Subcutaneous adipose tissue (tissue), 4 donors: ENCODE results near the gene NCOA1. TPM values are rescaled to one million over a fixed set of nuclear protein-coding genes. Genes with fewer than 3 reads are reported as not detected.

ENCODE experiments used
- small RNA-seq: library from RNA; depleted of rRNA; stranded (forward); fragments of <200 nt; gene quantifications from one replicate; pipeline ENCODE3, GENCODE V24; 2016
- total RNA-seq, 4 donors: library from RNA; depleted of rRNA; stranded (reverse); fragments of >200 nt; gene quantifications; one replicate each; pipeline ENCODE4 v1.1.0, GENCODE V29; 2016
- TF ChIP-seq, protein P1 (sequence below): fragments of 450-650 bp; IDR thresholded peaks from one replicate; pipeline ENCODE4 v1.5.1; 2016; ENCODE audit warnings: low read depth, mild to moderate bottlenecking, control low read depth, antibody characterized with exemption, moderate library complexity

Gene NCOA1
- total RNA-seq, 4 donors from 2014 or later = 48.2 to 84.6 (median 53.1) TPM

DNA sequence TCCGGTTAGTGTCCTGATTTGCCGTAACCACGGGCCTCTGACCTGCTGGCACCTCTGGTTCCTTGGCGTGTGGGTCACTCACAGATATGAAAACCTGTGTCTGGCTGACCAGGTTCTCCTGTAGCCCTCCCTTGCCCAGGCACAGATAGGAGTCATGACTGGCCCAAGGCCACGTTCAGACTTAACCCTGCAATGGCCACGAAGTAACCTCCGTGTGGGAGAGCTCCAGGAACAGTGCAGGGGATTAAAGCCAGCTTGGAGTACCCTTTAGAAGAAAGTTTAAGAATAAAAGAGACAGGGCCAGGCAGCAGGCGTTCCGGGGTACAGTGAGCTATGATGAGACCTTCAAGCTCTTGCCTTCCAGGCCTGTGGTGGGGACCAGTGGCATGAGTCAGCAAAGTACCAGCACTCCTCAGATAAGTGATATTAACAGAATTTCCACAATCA, 327.7 kb downstream of the NCOA1 start:
- TF ChIP-seq, protein P1, sequence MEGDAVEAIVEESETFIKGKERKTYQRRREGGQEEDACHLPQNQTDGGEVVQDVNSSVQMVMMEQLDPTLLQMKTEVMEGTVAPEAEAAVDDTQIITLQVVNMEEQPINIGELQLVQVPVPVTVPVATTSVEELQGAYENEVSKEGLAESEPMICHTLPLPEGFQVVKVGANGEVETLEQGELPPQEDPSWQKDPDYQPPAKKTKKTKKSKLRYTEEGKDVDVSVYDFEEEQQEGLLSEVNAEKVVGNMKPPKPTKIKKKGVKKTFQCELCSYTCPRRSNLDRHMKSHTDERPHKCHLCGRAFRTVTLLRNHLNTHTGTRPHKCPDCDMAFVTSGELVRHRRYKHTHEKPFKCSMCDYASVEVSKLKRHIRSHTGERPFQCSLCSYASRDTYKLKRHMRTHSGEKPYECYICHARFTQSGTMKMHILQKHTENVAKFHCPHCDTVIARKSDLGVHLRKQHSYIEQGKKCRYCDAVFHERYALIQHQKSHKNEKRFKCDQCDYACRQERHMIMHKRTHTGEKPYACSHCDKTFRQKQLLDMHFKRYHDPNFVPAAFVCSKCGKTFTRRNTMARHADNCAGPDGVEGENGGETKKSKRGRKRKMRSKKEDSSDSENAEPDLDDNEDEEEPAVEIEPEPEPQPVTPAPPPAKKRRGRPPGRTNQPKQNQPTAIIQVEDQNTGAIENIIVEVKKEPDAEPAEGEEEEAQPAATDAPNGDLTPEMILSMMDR = no peak

DNA sequence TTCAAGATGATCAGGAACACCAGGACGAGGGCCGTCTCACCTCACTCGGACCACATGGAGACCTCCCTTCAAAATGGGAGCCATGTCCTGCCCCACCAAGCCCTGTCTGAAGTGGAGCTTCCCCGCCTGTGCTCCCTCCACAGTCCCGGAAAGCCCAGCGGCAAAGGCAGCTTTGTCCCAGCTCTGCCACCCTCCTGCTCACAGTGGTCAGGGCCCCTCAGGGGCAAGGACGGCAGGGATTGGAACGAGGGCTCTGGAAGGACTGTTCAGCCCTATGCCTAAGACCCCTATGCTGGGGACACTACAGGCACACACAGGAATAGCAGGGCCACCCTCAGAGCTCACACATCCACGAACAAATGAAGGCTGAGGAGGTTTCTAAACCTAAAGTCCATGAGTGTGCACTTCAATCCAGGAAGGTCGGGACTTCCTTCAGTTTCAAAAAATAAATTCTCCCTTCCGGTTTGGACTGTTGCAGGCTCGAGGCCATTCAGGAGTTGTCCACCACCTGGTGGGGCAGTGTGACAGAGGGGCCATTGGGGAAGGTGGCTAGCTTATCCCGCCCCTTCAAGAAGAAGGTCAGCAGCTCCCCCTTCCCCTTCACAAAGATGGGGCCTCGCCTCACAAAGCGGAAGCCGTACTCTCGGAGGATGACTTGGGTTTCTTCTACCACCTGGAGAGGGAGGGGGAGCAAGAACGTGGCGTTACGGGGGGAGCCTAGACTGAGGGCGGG, 328.6 kb downstream of the NCOA1 start:
- TF ChIP-seq, protein P1 = no peak

- TF ChIP-seq, protein P1 = no peak
Observed at GRCh38 chr2:24820175-24820513, 329.1 kb downstream of the NCOA1 start.

Small RNA genes within 50 kb of the gene (small RNA-seq; reads per million reads assigned to genes)
- gene RNA5SP88 (not detected), gene RNU6-936P (not detected)

Other genes starting within 250 kb of the NCOA1 start
- gene ITSN2, start 130.7 kb upstream of the NCOA1 start, total RNA-seq = 10 to 100 TPM; 51.5 to 69.9 (median 61.9) TPM